Endothelial cell (in vitro differentiated cells): ENCODE measurements around the gene IMPACT. TPM values are rescaled to one million over a fixed set of nuclear protein-coding genes. Genes with fewer than 3 reads are reported as not detected.

ENCODE experiments used
- DNase-seq: peaks from one replicate; pipeline ENCODE4 v3.0.0; 2021; ENCODE audit warnings: low spot score
- H3K27ac Mint-ChIP-seq: one replicate; pipeline ENCODE4 v1.8.0; 2021; ENCODE audit warnings: mixed read lengths, inconsistent platforms; ENCODE audit not compliant: unreplicated experiment
- H3K27me3 Mint-ChIP-seq: one replicate; pipeline ENCODE4 v1.8.0; 2021; ENCODE audit warnings: mild to moderate bottlenecking, moderate library complexity, mixed read lengths, inconsistent platforms; ENCODE audit not compliant: unreplicated experiment
- H3K36me3 Mint-ChIP-seq: one replicate; pipeline ENCODE4 v1.8.0; 2021; ENCODE audit warnings: mild to moderate bottlenecking, low read depth, mixed read lengths, inconsistent platforms; ENCODE audit not compliant: unreplicated experiment
- H3K4me1 Mint-ChIP-seq: one replicate; pipeline ENCODE4 v1.8.0; 2021; ENCODE audit warnings: mild to moderate bottlenecking, mixed read lengths, inconsistent platforms; ENCODE audit not compliant: unreplicated experiment
- H3K4me3 Mint-ChIP-seq: one replicate; pipeline ENCODE4 v1.8.0; 2021; ENCODE audit warnings: mild to moderate bottlenecking, mixed read lengths, inconsistent platforms; ENCODE audit not compliant: unreplicated experiment
- H3K9me3 Mint-ChIP-seq: one replicate; pipeline ENCODE4 v1.8.0; 2021; ENCODE audit warnings: mixed read lengths, inconsistent platforms; ENCODE audit not compliant: unreplicated experiment
- total RNA-seq: library from RNA; stranded (reverse); fragmentation: NEBNext Ultra II Directional; extraction: Animal tissue kit (Norgen Biotek cat#: 25700); gene quantifications from one replicate; pipeline ENCODE4 v1.2.1, GENCODE V29; 2021; ENCODE audit not compliant: unreplicated experiment
- TF ChIP-seq, protein P1 (sequence below): fragments of 200-600 bp; sonication (generic); IDR thresholded peaks from one replicate; pipeline ENCODE4 v1.5.0; 2021; ENCODE audit warnings: antibody characterized with exemption; ENCODE audit not compliant: unreplicated experiment

The IMPACT gene
- total RNA-seq, 1 donor from 2014 or later = 35.4 TPM

DNA sequence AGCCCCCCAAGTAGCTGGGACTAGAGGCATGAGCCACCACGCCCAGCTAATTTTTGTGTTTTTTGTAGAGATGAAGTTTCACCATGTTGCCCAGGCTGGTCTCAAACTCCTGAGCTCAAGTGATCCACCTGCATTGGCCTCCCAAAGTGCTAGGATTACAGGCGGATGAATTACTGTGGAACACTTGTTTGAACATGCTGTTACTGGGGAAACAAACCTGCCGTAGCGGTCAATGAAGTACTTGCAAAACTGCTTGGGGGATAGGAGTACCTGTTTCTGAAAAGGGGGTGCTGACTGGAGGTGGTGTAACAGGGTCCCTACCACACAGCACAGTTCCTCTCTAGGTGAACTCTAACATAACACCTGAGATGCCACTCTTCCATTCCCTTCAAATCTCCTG lies 5.9 kb upstream of the IMPACT start:
- H3K4me3 Mint-ChIP-seq = no peak overlapping the region
- no peak for DNase-seq
- H3K27ac Mint-ChIP-seq = no peak overlapping the region
- no peaks in the 10 kb centered on the region for H3K36me3 Mint-ChIP-seq
- H3K4me1 Mint-ChIP-seq = peaks cover 5% of the 10 kb centered on the region
- H3K27me3 Mint-ChIP-seq = peaks cover 4% of the 10 kb centered on the region
- TF ChIP-seq, protein P1, sequence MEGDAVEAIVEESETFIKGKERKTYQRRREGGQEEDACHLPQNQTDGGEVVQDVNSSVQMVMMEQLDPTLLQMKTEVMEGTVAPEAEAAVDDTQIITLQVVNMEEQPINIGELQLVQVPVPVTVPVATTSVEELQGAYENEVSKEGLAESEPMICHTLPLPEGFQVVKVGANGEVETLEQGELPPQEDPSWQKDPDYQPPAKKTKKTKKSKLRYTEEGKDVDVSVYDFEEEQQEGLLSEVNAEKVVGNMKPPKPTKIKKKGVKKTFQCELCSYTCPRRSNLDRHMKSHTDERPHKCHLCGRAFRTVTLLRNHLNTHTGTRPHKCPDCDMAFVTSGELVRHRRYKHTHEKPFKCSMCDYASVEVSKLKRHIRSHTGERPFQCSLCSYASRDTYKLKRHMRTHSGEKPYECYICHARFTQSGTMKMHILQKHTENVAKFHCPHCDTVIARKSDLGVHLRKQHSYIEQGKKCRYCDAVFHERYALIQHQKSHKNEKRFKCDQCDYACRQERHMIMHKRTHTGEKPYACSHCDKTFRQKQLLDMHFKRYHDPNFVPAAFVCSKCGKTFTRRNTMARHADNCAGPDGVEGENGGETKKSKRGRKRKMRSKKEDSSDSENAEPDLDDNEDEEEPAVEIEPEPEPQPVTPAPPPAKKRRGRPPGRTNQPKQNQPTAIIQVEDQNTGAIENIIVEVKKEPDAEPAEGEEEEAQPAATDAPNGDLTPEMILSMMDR = no peak
- no peaks in the 10 kb centered on the region for H3K9me3 Mint-ChIP-seq

DNA sequence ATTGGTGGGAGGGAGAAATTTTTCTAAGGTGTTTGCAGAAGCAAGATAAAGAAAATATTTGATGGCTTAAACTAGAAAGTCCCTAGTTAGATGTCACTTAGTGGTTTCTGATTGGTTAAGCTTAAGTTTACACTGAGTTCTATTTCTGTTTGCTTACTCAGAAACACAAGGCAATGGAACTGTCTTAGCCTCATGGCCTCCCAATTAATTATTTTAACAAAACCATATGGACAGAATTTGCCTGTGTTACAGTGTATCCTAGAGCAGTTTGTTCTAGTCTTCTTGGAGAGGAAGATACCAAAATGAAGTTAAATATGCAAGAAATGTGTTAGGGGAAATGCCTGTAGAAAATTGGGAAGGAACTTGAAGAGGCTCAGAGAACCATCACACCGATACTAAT lies 4.6 kb upstream of the IMPACT start:
- TF ChIP-seq, protein P1 = no peak
- Mint-ChIP-seq H3K9me3 (no peaks in the 10 kb centered on the region), H3K4me1 (peaks cover 8% of the 10 kb centered on the region), H3K27ac (peak overlapping the region; percentile 32), H3K4me3 (no peak overlapping the region), H3K36me3 (no peaks in the 10 kb centered on the region), H3K27me3 (peaks cover 4% of the 10 kb centered on the region)
- DNase-seq = no peak

DNA sequence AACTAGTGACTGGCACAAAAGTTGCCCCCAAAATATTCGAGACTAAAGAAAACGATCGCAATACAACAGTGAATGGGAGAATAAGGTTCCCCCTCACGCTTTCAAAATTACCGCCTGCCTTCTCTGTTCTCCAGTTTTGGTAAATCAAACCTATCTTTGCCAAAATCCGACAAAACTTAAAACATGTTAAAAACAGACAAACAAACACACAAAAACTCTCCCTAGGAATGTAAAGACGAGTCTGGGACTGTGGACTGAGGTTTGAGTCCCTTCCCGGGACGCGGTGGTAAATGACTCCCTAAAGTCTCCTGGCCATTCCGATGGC lies 435 bp upstream of the IMPACT start:
- no peak for DNase-seq
- TF ChIP-seq, protein P1 = no peak
- no peaks in the 10 kb centered on the region for H3K36me3 Mint-ChIP-seq
- H3K27ac Mint-ChIP-seq = peak overlapping the region; percentile 88
- peaks cover 3% of the 10 kb centered on the region for H3K27me3 Mint-ChIP-seq
- H3K4me3 Mint-ChIP-seq = peak overlapping the region; percentile 91
- peaks cover 20% of the 10 kb centered on the region for H3K4me1 Mint-ChIP-seq
- H3K9me3 Mint-ChIP-seq = no peaks in the 10 kb centered on the region

DNA sequence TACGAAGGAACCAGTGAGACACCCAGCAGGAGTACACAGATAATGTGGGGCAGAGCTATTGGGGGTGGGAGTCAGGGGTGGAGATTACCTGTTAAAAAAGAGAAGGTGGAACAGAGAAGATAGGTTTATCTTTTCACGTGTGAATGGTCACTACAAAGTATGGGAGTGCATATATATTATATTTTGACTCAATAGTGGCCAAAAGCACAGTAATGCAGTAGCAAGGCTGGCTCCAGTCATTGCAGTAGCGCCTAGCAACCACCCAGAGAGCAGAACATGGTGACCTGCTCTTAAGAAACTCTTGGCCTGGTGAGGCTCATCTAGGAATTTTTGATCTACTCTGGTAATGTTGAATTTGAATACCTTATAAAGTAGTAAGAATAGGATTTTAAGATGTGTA lies 1.0 kb downstream of the IMPACT start:
- no peaks in the 10 kb centered on the region for H3K9me3 Mint-ChIP-seq
- H3K4me3 Mint-ChIP-seq = peak overlapping the region; percentile 95
- no peaks in the 10 kb centered on the region for H3K27me3 Mint-ChIP-seq
- peaks cover 14% of the 10 kb centered on the region for H3K4me1 Mint-ChIP-seq
- TF ChIP-seq, protein P1 = no peak
- peak overlapping the region; percentile 87 for H3K27ac Mint-ChIP-seq
- H3K36me3 Mint-ChIP-seq = peaks cover 1% of the 10 kb centered on the region
- DNase-seq = no peak

DNA sequence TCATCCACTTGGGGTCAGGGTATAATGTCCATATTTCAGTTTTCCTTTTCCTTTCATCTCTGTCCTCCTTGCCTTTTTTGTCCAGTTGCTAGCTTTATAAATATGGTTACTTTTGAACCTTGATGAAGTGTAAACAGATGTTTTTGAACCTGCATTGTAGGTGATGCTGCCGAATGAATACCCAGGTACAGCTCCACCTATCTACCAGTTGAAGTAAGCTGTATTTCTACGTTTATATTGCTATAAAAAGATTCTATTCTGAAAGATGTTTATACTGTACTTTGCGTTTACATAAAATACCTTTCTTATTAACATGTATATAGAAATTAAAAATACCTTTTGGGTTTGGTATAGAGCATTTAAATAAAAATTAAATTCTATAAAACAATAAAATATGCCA lies 2.2 kb downstream of the IMPACT start:
- H3K27ac Mint-ChIP-seq = no peak overlapping the region
- no peaks in the 10 kb centered on the region for H3K27me3 Mint-ChIP-seq
- no peak overlapping the region for H3K4me3 Mint-ChIP-seq
- DNase-seq = no peak
- no peaks in the 10 kb centered on the region for H3K9me3 Mint-ChIP-seq
- H3K36me3 Mint-ChIP-seq = peaks cover 6% of the 10 kb centered on the region
- TF ChIP-seq, protein P1 = no peak
- peaks cover 14% of the 10 kb centered on the region for H3K4me1 Mint-ChIP-seq
